HepG2 (cell line): ENCODE results near the gene GSAP. TPM values are rescaled to one million over a fixed set of nuclear protein-coding genes. Genes with fewer than 3 reads are reported as not detected.

Experiments used
- ELF1 ChIP-seq: sonication (generic); formaldehyde crosslinking; IDR thresholded peaks from 2 replicates; pipeline ENCODE4 v1.4.0; 2020; ENCODE audit warnings: missing genetic modification reagents
- EP300 ChIP-seq, 3 experiments: sonication (generic) in 1 of 3; formaldehyde crosslinking in 1 of 3; IDR thresholded peaks; 2 replicates each; pipeline versions ENCODE4 v1.5.1 to v1.6.1; 2011 to 2020; ENCODE audit warnings: low read depth in 2 of 3, low read length in 2 of 3, borderline replicate concordance in 1 of 3, improper control_type of control experiment in 1 of 3, mild to moderate bottlenecking in 1 of 3, missing genetic modification reagents in 1 of 3, moderate library complexity in 1 of 3
- GABPA ChIP-seq, 2 experiments: IDR thresholded peaks; 2 replicates each; pipeline ENCODE4 v1.6.1; 2011 to 2016; ENCODE audit warnings: low read depth in 2 of 2, low read length in 1 of 2, missing biosample characterization in 1 of 2, missing genetic modification characterization in 1 of 2
- JARID2 ChIP-seq: sonication (generic); formaldehyde crosslinking; IDR thresholded peaks from 2 replicates; pipeline ENCODE4 v1.8.1; 2023; ENCODE audit warnings: missing genetic modification reagents, inconsistent platforms; ENCODE audit not compliant: insufficient replicate concordance
- KLF11 ChIP-seq: IDR thresholded peaks from 2 replicates; pipeline ENCODE4 v1.6.1; 2016; ENCODE audit warnings: missing compliant biosample characterization
- KLF15 ChIP-seq: sonication (generic); formaldehyde crosslinking; IDR thresholded peaks from 2 replicates; pipeline ENCODE4 v1.8.1; 2023; ENCODE audit warnings: borderline replicate concordance, mild to moderate bottlenecking, inconsistent platforms, missing genetic modification reagents, mixed read lengths
- NR2F1 ChIP-seq, 2 experiments: fragments of 450-650 bp in 1 of 2; formaldehyde crosslinking in 1 of 2; IDR thresholded peaks; 2 replicates each; pipeline versions ENCODE4 v1.5.0 to v1.6.1; 2016 to 2020; ENCODE audit warnings: mild to moderate bottlenecking in 1 of 2, missing compliant biosample characterization in 1 of 2, missing genetic modification reagents in 1 of 2, moderate library complexity in 1 of 2
- PRPF4 ChIP-seq: fragments of 200-400 bp; formaldehyde crosslinking; IDR thresholded peaks from 2 replicates; pipeline ENCODE4 v1.6.1; 2016; ENCODE audit warnings: low read length, low read depth; ENCODE audit not compliant: poor library complexity, severe bottlenecking
- YEATS2 ChIP-seq: sonication (generic); formaldehyde crosslinking; IDR thresholded peaks from 2 replicates; pipeline ENCODE4 v1.4.0; 2020; ENCODE audit warnings: missing genetic modification reagents, borderline replicate concordance
- ZEB1 ChIP-seq: IDR thresholded peaks from 2 replicates; pipeline ENCODE4 v1.6.1; 2012; ENCODE audit warnings: mild to moderate bottlenecking, low read depth, inconsistent platforms; ENCODE audit not compliant: insufficient replicate concordance
- ZFP36 ChIP-seq: fragments of 150-350 bp; IDR thresholded peaks from 2 replicates; pipeline ENCODE4 v1.6.1; 2018; ENCODE audit warnings: borderline replicate concordance, low read length, low read depth; ENCODE audit not compliant: partially characterized antibody
- ZKSCAN8 ChIP-seq: IDR thresholded peaks from 2 replicates; pipeline ENCODE4 v1.6.1; 2016; ENCODE audit warnings: borderline replicate concordance, missing genetic modification reagents, missing compliant biosample characterization
- ZNF256 ChIP-seq: sonication (generic); formaldehyde crosslinking; conservative IDR thresholded peaks from 2 replicates; pipeline ENCODE4 v1.4.0; 2020; ENCODE audit warnings: missing genetic modification reagents
- ZNF44 ChIP-seq: sonication (generic); formaldehyde crosslinking; IDR thresholded peaks from 2 replicates; pipeline ENCODE4 v1.5.1; 2020; ENCODE audit warnings: mild to moderate bottlenecking, missing genetic modification reagents
- ZNF484 ChIP-seq: sonication (generic); formaldehyde crosslinking; IDR thresholded peaks from 2 replicates; pipeline ENCODE4 v1.5.1; 2020; ENCODE audit warnings: mild to moderate bottlenecking, low read depth, missing genetic modification reagents, borderline replicate concordance
- ZNF720 ChIP-seq: sonication (generic); formaldehyde crosslinking; IDR thresholded peaks from 2 replicates; pipeline ENCODE4 v1.4.0; 2020; ENCODE audit warnings: missing genetic modification reagents
- ZNF746 ChIP-seq: sonication (generic); formaldehyde crosslinking; IDR thresholded peaks from 2 replicates; pipeline ENCODE4 v1.8.0; 2022; ENCODE audit warnings: mild to moderate bottlenecking, missing genetic modification reagents
- ZSCAN30 ChIP-seq: sonication (generic); formaldehyde crosslinking; IDR thresholded peaks from 2 replicates; pipeline ENCODE4 v1.5.0; 2020; ENCODE audit warnings: mild to moderate bottlenecking, missing genetic modification reagents
- polyA plus RNA-seq, 8 experiments: library from polyadenylated mRNA; depleted of rRNA in 3 of 8; stranded (reverse) in 7 of 8; unstranded in 1 of 8; fragments of >200 nt; fragmentation: Illumina TruSeq in 4 of 8; extraction: Trizol in 4 of 8; gene quantifications; 2 replicates each; pipeline versions ENCODE4 v1.2.1 to v1.2.3, GENCODE V29; 2011 to 2016; ENCODE audit warnings: low read depth in 4 of 8, missing spikeins in 1 of 8, mixed read lengths in 1 of 8; ENCODE audit not compliant: insufficient read depth in 1 of 8
- total RNA-seq, 5 experiments: library from RNA; depleted of rRNA; stranded (reverse); fragments of >200 nt; fragmentation: Illumina TruSeq; extraction: Trizol; gene quantifications; 2 replicates each; pipeline ENCODE4 v1.2.3, GENCODE V29; 2016; ENCODE audit warnings: low read depth in 1 of 5
- TF ChIP-seq, protein P1 (sequence below): sonication (generic); formaldehyde crosslinking; IDR thresholded peaks from 2 replicates; pipeline ENCODE4 v1.4.0; 2020; ENCODE audit warnings: missing genetic modification reagents; ENCODE audit errors: not compliant biosample characterization
- TF ChIP-seq, protein P2 (sequence below): IDR thresholded peaks from 2 replicates; pipeline ENCODE4 v1.6.1; 2016; ENCODE audit warnings: low read depth, borderline replicate concordance
- TF ChIP-seq, protein P3 (sequence below): sonication (generic); formaldehyde crosslinking; IDR thresholded peaks from 2 replicates; pipeline ENCODE4 v1.4.0; 2020; ENCODE audit warnings: mild to moderate bottlenecking, missing genetic modification reagents
- TF ChIP-seq, protein P4 (sequence below): sonication (generic); formaldehyde crosslinking; IDR thresholded peaks from 2 replicates; pipeline ENCODE4 v1.4.0; 2020; ENCODE audit warnings: mild to moderate bottlenecking, missing genetic modification reagents
- TF ChIP-seq, protein P5 (sequence below): sonication (generic); formaldehyde crosslinking; IDR thresholded peaks from 2 replicates; pipeline ENCODE4 v1.4.0; 2020; ENCODE audit warnings: mild to moderate bottlenecking, missing genetic modification reagents

Gene GSAP
- total and polyA plus RNA-seq, 2 of the 13 experiments (the other 11 are each of a cell fraction or from before 2014, with no cell fraction given): 34.6 to 40.6 TPM

DNA sequence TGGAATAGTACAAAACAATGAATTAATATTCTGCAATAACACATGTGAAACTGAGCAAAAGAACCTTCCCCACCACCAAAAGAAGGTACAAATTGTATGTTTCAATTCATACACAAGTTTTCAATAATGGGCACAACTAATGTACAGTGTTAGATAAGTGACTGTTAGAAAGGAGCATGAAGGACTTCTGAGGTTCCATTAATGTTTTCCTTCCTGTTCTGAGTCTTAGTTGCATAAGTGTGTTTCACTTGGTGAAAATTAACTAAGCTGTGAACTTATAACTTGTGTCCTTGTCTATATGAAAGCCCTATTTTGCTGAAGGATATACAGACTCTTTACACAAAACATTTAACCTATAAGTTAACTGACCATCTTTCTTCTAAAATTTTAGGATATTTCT is 8.2 kb downstream of the GSAP start (continued):
- TF ChIP-seq EP300 (IDR thresholded peaks at IDR 0.05; ENCODE audit: low read depth in 2 of 2, low read length in 2 of 2) (peak in 1 of 2 experiments; percentile 66; a peak in 1 of 4 replicates), EP300 (CRISPR knock-in tag; IDR thresholded peaks at IDR 0.05; ENCODE audit: borderline replicate concordance) (no peak), ZKSCAN8 (0 out of 2 replicates have a peak, but pooled peaks have one; percentile 45), ZNF484 (CRISPR knock-in tag) (no peak), ZNF746 (CRISPR knock-in tag) (no peak), ZNF720 (no peak), PRPF4 (no peak), GABPA (IDR thresholded peaks at IDR 0.05; ENCODE audit: low read depth, low read length) (no peak), GABPA (CRISPR knock-in tag; IDR thresholded peaks at IDR 0.05; ENCODE audit: low read depth) (no peak), ZNF256 (no peak), KLF15 (no peak), NR2F1 (CRISPR knock-in tag; IDR thresholded peaks at IDR 0.05) (no peak), ZFP36 (no peak), JARID2 (CRISPR knock-in tag) (no peak), ELF1 (CRISPR knock-in tag) (no peak), ZSCAN30 (CRISPR knock-in tag) (no peak), ZNF44 (CRISPR knock-in tag) (no peak), KLF11 (CRISPR knock-in tag) (no peak), ZEB1 (no peak), YEATS2 (CRISPR knock-in tag) (no peak)
- TF ChIP-seq, protein P1, sequence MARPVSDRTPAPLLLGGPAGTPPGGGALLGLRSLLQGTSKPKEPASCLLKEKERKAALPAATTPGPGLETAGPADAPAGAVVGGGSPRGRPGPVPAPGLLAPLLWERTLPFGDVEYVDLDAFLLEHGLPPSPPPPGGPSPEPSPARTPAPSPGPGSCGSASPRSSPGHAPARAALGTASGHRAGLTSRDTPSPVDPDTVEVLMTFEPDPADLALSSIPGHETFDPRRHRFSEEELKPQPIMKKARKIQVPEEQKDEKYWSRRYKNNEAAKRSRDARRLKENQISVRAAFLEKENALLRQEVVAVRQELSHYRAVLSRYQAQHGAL (CRISPR knock-in tag): no peak
- TF ChIP-seq, protein P2, sequence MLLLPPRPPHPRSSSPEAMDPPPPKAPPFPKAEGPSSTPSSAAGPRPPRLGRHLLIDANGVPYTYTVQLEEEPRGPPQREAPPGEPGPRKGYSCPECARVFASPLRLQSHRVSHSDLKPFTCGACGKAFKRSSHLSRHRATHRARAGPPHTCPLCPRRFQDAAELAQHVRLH: no peak
- TF ChIP-seq, protein P3, sequence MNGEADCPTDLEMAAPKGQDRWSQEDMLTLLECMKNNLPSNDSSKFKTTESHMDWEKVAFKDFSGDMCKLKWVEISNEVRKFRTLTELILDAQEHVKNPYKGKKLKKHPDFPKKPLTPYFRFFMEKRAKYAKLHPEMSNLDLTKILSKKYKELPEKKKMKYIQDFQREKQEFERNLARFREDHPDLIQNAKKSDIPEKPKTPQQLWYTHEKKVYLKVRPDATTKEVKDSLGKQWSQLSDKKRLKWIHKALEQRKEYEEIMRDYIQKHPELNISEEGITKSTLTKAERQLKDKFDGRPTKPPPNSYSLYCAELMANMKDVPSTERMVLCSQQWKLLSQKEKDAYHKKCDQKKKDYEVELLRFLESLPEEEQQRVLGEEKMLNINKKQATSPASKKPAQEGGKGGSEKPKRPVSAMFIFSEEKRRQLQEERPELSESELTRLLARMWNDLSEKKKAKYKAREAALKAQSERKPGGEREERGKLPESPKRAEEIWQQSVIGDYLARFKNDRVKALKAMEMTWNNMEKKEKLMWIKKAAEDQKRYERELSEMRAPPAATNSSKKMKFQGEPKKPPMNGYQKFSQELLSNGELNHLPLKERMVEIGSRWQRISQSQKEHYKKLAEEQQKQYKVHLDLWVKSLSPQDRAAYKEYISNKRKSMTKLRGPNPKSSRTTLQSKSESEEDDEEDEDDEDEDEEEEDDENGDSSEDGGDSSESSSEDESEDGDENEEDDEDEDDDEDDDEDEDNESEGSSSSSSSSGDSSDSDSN (CRISPR knock-in tag): no peak
- TF ChIP-seq, protein P4, sequence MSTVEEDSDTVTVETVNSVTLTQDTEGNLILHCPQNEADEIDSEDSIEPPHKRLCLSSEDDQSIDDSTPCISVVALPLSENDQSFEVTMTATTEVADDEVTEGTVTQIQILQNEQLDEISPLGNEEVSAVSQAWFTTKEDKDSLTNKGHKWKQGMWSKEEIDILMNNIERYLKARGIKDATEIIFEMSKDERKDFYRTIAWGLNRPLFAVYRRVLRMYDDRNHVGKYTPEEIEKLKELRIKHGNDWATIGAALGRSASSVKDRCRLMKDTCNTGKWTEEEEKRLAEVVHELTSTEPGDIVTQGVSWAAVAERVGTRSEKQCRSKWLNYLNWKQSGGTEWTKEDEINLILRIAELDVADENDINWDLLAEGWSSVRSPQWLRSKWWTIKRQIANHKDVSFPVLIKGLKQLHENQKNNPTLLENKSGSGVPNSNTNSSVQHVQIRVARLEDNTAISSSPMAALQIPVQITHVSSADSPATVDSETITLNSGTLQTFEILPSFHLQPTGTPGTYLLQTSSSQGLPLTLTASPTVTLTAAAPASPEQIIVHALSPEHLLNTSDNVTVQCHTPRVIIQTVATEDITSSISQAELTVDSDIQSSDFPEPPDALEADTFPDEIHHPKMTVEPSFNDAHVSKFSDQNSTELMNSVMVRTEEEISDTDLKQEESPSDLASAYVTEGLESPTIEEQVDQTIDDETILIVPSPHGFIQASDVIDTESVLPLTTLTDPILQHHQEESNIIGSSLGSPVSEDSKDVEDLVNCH (CRISPR knock-in tag): no peak
- TF ChIP-seq, protein P5, sequence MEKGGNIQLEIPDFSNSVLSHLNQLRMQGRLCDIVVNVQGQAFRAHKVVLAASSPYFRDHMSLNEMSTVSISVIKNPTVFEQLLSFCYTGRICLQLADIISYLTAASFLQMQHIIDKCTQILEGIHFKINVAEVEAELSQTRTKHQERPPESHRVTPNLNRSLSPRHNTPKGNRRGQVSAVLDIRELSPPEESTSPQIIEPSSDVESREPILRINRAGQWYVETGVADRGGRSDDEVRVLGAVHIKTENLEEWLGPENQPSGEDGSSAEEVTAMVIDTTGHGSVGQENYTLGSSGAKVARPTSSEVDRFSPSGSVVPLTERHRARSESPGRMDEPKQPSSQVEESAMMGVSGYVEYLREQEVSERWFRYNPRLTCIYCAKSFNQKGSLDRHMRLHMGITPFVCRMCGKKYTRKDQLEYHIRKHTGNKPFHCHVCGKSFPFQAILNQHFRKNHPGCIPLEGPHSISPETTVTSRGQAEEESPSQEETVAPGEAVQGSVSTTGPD (CRISPR knock-in tag): no peak
